IMR-90 (cell line): ENCODE data around the gene GFM1. TPM values are rescaled to one million over a fixed set of nuclear protein-coding genes. Genes with fewer than 3 reads are reported as not detected.

Source experiments
- ATAC-seq: fragments of 200-7000 bp; cut with Tn5 transposase; 2 replicates; pipeline ENCODE4 v1.9.1; 2020; ENCODE audit warnings: low read depth, mild to moderate bottlenecking, moderate library complexity
- BruUV-seq: library from RNA; stranded (reverse); fragments of 400-500 nt; replicated peaks from 2 replicates; lab custom pipeline; 2021; lab: Mats Ljungman, UMichigan
- CTCF ChIA-PET: fragments of 300-600 bp; formaldehyde crosslinking; extraction: SDS; loops from one replicate; lab custom pipeline; 2021; ENCODE audit warnings: antibody characterized with exemption; lab: Yijun Ruan, JAX
- POLR2A ChIA-PET: fragments of 300-600 bp; sonication (Branson Sonifier 250); formaldehyde crosslinking; loops from one replicate; lab custom pipeline; 2022; ENCODE audit warnings: antibody characterized with exemption; ENCODE audit not compliant: unreplicated experiment; lab: Charles Lee
- DNase-seq: peaks from one replicate; pipeline ENCODE4 v3.0.0; 2013
- H2AFZ ChIP-seq: replicated peaks from 2 replicates; pipeline ENCODE3; 2013; ENCODE audit warnings: low read length, mild to moderate bottlenecking; ENCODE audit not compliant: poor library complexity
- H2AK5ac ChIP-seq: 2 replicates; pipeline ENCODE4 v1.6.1; 2013; ENCODE audit warnings: low read depth, low read length, inconsistent platforms
- H2AK9ac ChIP-seq: replicated peaks from 2 replicates; pipeline ENCODE3; 2013; ENCODE audit warnings: mild to moderate bottlenecking, low read depth, low read length, moderate library complexity; ENCODE audit not compliant: poor library complexity
- H2BK120ac ChIP-seq: 2 replicates; pipeline ENCODE4 v1.6.1; 2013; ENCODE audit warnings: low read depth, low read length, inconsistent platforms
- H2BK15ac ChIP-seq: 3 replicates; pipeline ENCODE4 v1.6.1; 2013; ENCODE audit warnings: low read depth, low read length, inconsistent platforms
- H2BK20ac ChIP-seq: 2 replicates; pipeline ENCODE4 v1.6.1; 2013; ENCODE audit warnings: low read depth, mild to moderate bottlenecking, inconsistent platforms, low read length, moderate library complexity
- H2BK5ac ChIP-seq: 2 replicates; pipeline ENCODE4 v1.6.1; 2013; ENCODE audit warnings: mild to moderate bottlenecking, low read depth, low read length, inconsistent platforms; ENCODE audit not compliant: poor library complexity, severe bottlenecking
- H3K14ac ChIP-seq: replicated peaks from 2 replicates; pipeline ENCODE4 v1.6.1; 2013; ENCODE audit warnings: low read depth, low read length, inconsistent platforms
- H3K18ac ChIP-seq: 2 replicates; pipeline ENCODE4 v1.6.1; 2013; ENCODE audit warnings: low read depth, low read length, control low read depth
- H3K23ac ChIP-seq: 2 replicates; pipeline ENCODE4 v1.6.1; 2013; ENCODE audit warnings: low read depth, low read length, inconsistent platforms
- H3K27ac ChIP-seq: 2 replicates; pipeline ENCODE4 v1.5.1; 2013; ENCODE audit warnings: mild to moderate bottlenecking, control low read depth, low read length; ENCODE audit not compliant: insufficient read depth
- H3K27me3 ChIP-seq: 2 replicates; pipeline ENCODE4 v1.6.1; 2013; ENCODE audit warnings: low read length; ENCODE audit not compliant: control insufficient read depth, insufficient read depth
- H3K36me3 ChIP-seq: 2 replicates; pipeline ENCODE4 v1.6.1; 2013; ENCODE audit warnings: low read length, mixed read lengths; ENCODE audit not compliant: control insufficient read depth, insufficient read depth
- H3K4ac ChIP-seq: 2 replicates; pipeline ENCODE4 v1.6.1; 2013; ENCODE audit warnings: low read depth, low read length, inconsistent platforms
- H3K4me1 ChIP-seq: 2 replicates; pipeline ENCODE4 v1.6.1; 2013; ENCODE audit warnings: low read length, mixed read lengths; ENCODE audit not compliant: control insufficient read depth, insufficient read depth
- H3K4me2 ChIP-seq: 2 replicates; pipeline ENCODE4 v1.6.1; 2013; ENCODE audit warnings: low read depth, mild to moderate bottlenecking, control low read depth, low read length, moderate library complexity
- H3K4me3 ChIP-seq: 2 replicates; pipeline ENCODE4 v1.5.1; 2013; ENCODE audit warnings: low read depth, mild to moderate bottlenecking, control low read depth, low read length, moderate library complexity; ENCODE audit not compliant: insufficient read depth
- H3K56ac ChIP-seq: 2 replicates; pipeline ENCODE4 v1.6.1; 2013; ENCODE audit warnings: low read length, inconsistent platforms; ENCODE audit not compliant: insufficient read depth; ENCODE audit errors: extremely low read depth
- H3K79me1 ChIP-seq, 2 experiments: 2 replicates each; pipeline ENCODE4 v1.6.1; 2013; ENCODE audit warnings: low read length in 2 of 2, inconsistent platforms in 1 of 2, low read depth in 1 of 2
- H3K9ac ChIP-seq: 2 replicates; pipeline ENCODE4 v1.6.1; 2013; ENCODE audit warnings: low read depth, low read length, control low read depth
- H3K9me1 ChIP-seq: 2 replicates; pipeline ENCODE4 v1.6.1; 2013; ENCODE audit warnings: low read length, inconsistent platforms; ENCODE audit not compliant: insufficient read depth
- H3K9me3 ChIP-seq: 2 replicates; pipeline ENCODE4 v1.6.1; 2013; ENCODE audit warnings: low read length; ENCODE audit not compliant: control insufficient read depth, insufficient read depth
- H4K20me1 ChIP-seq: 2 replicates; pipeline ENCODE4 v1.6.1; 2013; ENCODE audit warnings: low read length, inconsistent platforms; ENCODE audit not compliant: insufficient read depth
- H4K5ac ChIP-seq: 2 replicates; pipeline ENCODE4 v1.6.1; 2013; ENCODE audit warnings: mild to moderate bottlenecking, low read depth, low read length, control low read depth
- H4K8ac ChIP-seq, 2 experiments: 2 replicates each; pipeline ENCODE4 v1.6.1; 2013; ENCODE audit warnings: low read depth in 2 of 2, low read length in 2 of 2, control low read depth in 1 of 2, inconsistent platforms in 1 of 2
- H4K91ac ChIP-seq: 2 replicates; pipeline ENCODE4 v1.6.1; 2013; ENCODE audit warnings: low read depth, low read length, inconsistent platforms; ENCODE audit not compliant: insufficient read depth
- CEBPB ChIP-seq: IDR thresholded peaks from 2 replicates; pipeline ENCODE4 v1.6.1; 2012; ENCODE audit warnings: low read depth, low read length, improper control_type of control experiment
- CHD1 ChIP-seq: IDR thresholded peaks from 2 replicates; pipeline ENCODE4 v1.6.1; 2012; ENCODE audit warnings: low read depth, low read length, improper control_type of control experiment
- MXI1 ChIP-seq: IDR thresholded peaks from 2 replicates; pipeline ENCODE4 v1.6.1; 2012; ENCODE audit warnings: low read depth, mild to moderate bottlenecking, low read length, moderate library complexity, borderline replicate concordance
- NFE2L2 ChIP-seq: fragments of 150-350 bp; IDR thresholded peaks from 2 replicates; pipeline ENCODE4 v1.6.1; 2016; ENCODE audit warnings: low read depth, mild to moderate bottlenecking, low read length
- RAD21 ChIP-seq: IDR thresholded peaks from 2 replicates; pipeline ENCODE4 v1.6.1; 2012; ENCODE audit warnings: low read length, improper control_type of control experiment
- RCOR1 ChIP-seq: IDR thresholded peaks from 2 replicates; pipeline ENCODE4 v1.6.1; 2012; ENCODE audit warnings: mild to moderate bottlenecking, low read length, improper control_type of control experiment; ENCODE audit not compliant: insufficient replicate concordance
- RFX5 ChIP-seq: IDR thresholded peaks from 2 replicates; pipeline ENCODE4 v1.8.0; 2012; ENCODE audit warnings: low read depth, mild to moderate bottlenecking, low read length, moderate library complexity
- SMC3 ChIP-seq: fragments of 150-350 bp; IDR thresholded peaks from 2 replicates; pipeline ENCODE4 v1.6.1; 2016; ENCODE audit warnings: low read depth, mild to moderate bottlenecking, antibody characterized with exemption, low read length, moderate library complexity
- WGBS, 2 experiments: methylation state at CpG; one replicate each; pipeline versions ENCODE4 v1.1.5 to v1.1.7; 2013; ENCODE audit warnings: missing lambda C conversion rate in 2 of 2; ENCODE audit not compliant: insufficient read length in 1 of 2; ENCODE audit errors: extremely low coverage in 2 of 2; 5-methylcytosine and 5-hydroxymethylcytosine counted together
- dilution Hi-C: fragments of 300-500 bp; cut with HindIII; formaldehyde crosslinking; loops from one replicate; pipeline ENCODE4 v1.14.3; 2018; ENCODE audit warnings: low sequenced_read_pairs; ENCODE audit not compliant: unreplicated experiment
- in situ Hi-C: fragments of 300-500 bp; cut with MboI; formaldehyde crosslinking; loops from 3 replicates; pipeline ENCODE4 v1.14.3; 2019; ENCODE audit warnings: low sequenced_read_pairs, inconsistent platforms, mixed read lengths
- intact Hi-C: fragments of 100-400 bp; cut with micrococcal nuclease; formaldehyde crosslinking; loops from 2 replicates; pipeline ENCODE4 v1.10.0; 2022
- polyA plus RNA-seq, 3 experiments: library from polyadenylated mRNA; depleted of rRNA; stranded (reverse); fragments of >200 nt; gene quantifications; 2 replicates each; pipeline ENCODE4 v1.2.3, GENCODE V29; 2012; ENCODE audit warnings: low replicate concordance in 1 of 3
- total RNA-seq: library from RNA; depleted of rRNA; stranded (reverse); fragments of >200 nt; gene quantifications from 2 replicates; pipeline ENCODE4 v1.2.3, GENCODE V29; 2012
- TF ChIP-seq, protein P1 (sequence below): fragments of 150-350 bp; IDR thresholded peaks from 2 replicates; pipeline ENCODE4 v1.6.1; 2016; ENCODE audit warnings: low read depth, mild to moderate bottlenecking, low read length, moderate library complexity, borderline replicate concordance

Gene GFM1
- total and polyA plus RNA-seq, 2 of the 4 experiments (the other 2 are of a cell fraction): 12.4 to 36.0 TPM

DNA sequence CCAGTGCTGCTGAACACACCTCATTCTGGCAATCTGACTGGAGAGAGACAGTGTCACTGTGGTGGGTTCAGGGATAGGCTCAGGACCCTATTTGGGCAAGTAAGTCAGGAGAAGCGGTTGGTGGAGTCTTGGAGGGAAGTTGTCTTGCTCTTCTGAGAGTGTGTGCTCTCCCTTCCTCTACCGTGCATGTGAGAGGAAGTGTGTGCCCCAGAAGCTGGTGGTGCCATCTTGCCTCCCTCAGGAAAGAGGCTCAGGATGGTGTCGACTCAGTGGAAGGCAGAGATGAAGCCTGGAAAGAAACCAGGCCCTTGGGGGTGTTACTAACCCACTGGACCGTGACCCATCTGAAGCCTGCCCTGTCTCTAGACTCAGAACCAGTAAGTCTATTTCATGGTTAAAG is 94.8 kb downstream of the GFM1 start:
- CTCF ChIA-PET: no interaction called here
- Histone ChIP-seq H3K4me1 (peaks cover 15% of the 10 kb centered on the region), H3K79me1 (peaks cover 0 to 4% of the 10 kb centered on the region in 2 experiments; a peak in 2 of 4 replicates), H2AK9ac (peak overlapping the region; percentile 65), H3K9me1 (peaks cover 13% of the 10 kb centered on the region), H3K9me3 (peaks cover 9% of the 10 kb centered on the region), H3K18ac (peak overlapping the region; percentile 47), H4K5ac (peak overlapping the region; percentile 81), H4K91ac (peak overlapping the region; percentile 62), H3K27ac (peak overlapping the region; percentile 95; the same call in 1 of the 2 replicates), H3K36me3 (peaks cover 5% of the 10 kb centered on the region; the same call in 1 of the 2 replicates), H4K8ac (peak overlapping the region; percentile 10 to 50; a peak in 3 of 4 replicates), H3K4ac (peak overlapping the region; percentile 82), H2BK15ac (peak overlapping the region; percentile 88; the same call in 1 of the 3 replicates), H3K9ac (no peak overlapping the region), H3K14ac (peak overlapping the region; percentile 76; the same call in 1 of the 2 replicates), H4K20me1 (no peaks in the 10 kb centered on the region), H2AFZ (no peak overlapping the region), H2AK5ac (peak overlapping the region; percentile 94), H2BK5ac (peak overlapping the region; percentile 58), H3K27me3 (no peaks in the 10 kb centered on the region), H3K4me3 (no peak overlapping the region), H2BK120ac (peak overlapping the region; percentile 53; the same call in 1 of the 2 replicates), H3K4me2 (no peak overlapping the region), H3K23ac (peak overlapping the region; percentile 47; the same call in 1 of the 2 replicates), H3K56ac (no peak overlapping the region), H2BK20ac (peak overlapping the region; percentile 68; the same call in 1 of the 2 replicates)
- TF ChIP-seq RCOR1 (no peak), RFX5 (no peak), NFE2L2 (no peak), MXI1 (no peak), CHD1 (no peak), SMC3 (no peak), RAD21 (no peak), CEBPB (no peak)
- TF ChIP-seq, protein P1, sequence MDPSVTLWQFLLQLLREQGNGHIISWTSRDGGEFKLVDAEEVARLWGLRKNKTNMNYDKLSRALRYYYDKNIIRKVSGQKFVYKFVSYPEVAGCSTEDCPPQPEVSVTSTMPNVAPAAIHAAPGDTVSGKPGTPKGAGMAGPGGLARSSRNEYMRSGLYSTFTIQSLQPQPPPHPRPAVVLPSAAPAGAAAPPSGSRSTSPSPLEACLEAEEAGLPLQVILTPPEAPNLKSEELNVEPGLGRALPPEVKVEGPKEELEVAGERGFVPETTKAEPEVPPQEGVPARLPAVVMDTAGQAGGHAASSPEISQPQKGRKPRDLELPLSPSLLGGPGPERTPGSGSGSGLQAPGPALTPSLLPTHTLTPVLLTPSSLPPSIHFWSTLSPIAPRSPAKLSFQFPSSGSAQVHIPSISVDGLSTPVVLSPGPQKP: no peak
- in situ Hi-C loops: no loop called here
- no TSS peak for BruUV-seq
- ATAC-seq: no peak
- intact Hi-C loops: no loop called here
- POLR2A ChIA-PET: no interaction called here
- WGBS, 2 experiments: no CpG with 5 or more reads among the region's 4 CpGs
- dilution Hi-C loops: no loop called here
- DNase-seq: no peak
